ENCODE results near the gene NCAN. TPM values are rescaled to one million over a fixed set of nuclear protein-coding genes. Genes with fewer than 3 reads are reported as not detected.

Gene NCAN
- total RNA-seq, 1 donor from 2014 or later: 0.14 TPM

GRCh38 chr19:19185853-19186740 lies 25.7 kb upstream of the NCAN start:
- Histone ChIP-seq H3K27me3 (ENCODE audit: insufficient read depth, low read length) (no peaks in the 10 kb centered on the region), H3K36me3 (ENCODE audit: insufficient read depth, low read length) (peaks cover 4% of the 10 kb centered on the region), H3K27ac (ENCODE audit: low read depth, low read length) (no peak overlapping the region), H3K4me2 (ENCODE audit: low read length) (no peak overlapping the region), H3K9ac (ENCODE audit: low read length) (no peak overlapping the region), H3K4me3 (ENCODE audit: insufficient read depth, low read depth, low read length) (no peak overlapping the region), H3K4me1 (ENCODE audit: insufficient read depth, low read length) (peaks cover 3% of the 10 kb centered on the region), H2AFZ (ENCODE audit: low read depth, low read length) (no peak overlapping the region), H3K9me3 (ENCODE audit: insufficient read depth, low read depth, low read length) (no peaks in the 10 kb centered on the region), H3K79me2 (ENCODE audit: insufficient read depth, low read length) (peaks cover 26% of the 10 kb centered on the region), H4K20me1 (ENCODE audit: insufficient read depth, low read length) (peaks cover 25% of the 10 kb centered on the region)
- no peaks in the 10 kb centered on the region for H3K27me3 Mint-ChIP-seq (ENCODE audit: low read depth, unreplicated experiment)
- no peaks in the 10 kb centered on the region for H3K9me3 Mint-ChIP-seq (ENCODE audit: unreplicated experiment)
- H3K4me1 Mint-ChIP-seq (ENCODE audit: low read depth, unreplicated experiment): peaks cover 2% of the 10 kb centered on the region
- peaks cover 12% of the 10 kb centered on the region for H3K36me3 Mint-ChIP-seq (ENCODE audit: low read depth, unreplicated experiment)
- no peak overlapping the region for H3K4me3 Mint-ChIP-seq (ENCODE audit: unreplicated experiment)
- FAIRE-seq (no peak), DNase-seq (ENCODE audit: low read depth) (peak; percentile 13)
- TF ChIP-seq EZH2 (IDR thresholded peaks at IDR 0.05; ENCODE audit: insufficient read depth, low read length) (no peak), CTCF (IDR thresholded peaks at IDR 0.05; ENCODE audit: insufficient read depth, low read depth, low read length) (peak; percentile 26)
- no peak overlapping the region for H3K27ac Mint-ChIP-seq (ENCODE audit: unreplicated experiment)

GRCh38 chr19:19186742-19187141 lies 25.0 kb upstream of the NCAN start:
- H4K20me1 ChIP-seq (ENCODE audit: insufficient read depth, low read length): peaks cover 25% of the 10 kb centered on the region
- FAIRE-seq (no peak), DNase-seq (ENCODE audit: low read depth) (no peak)
- TF ChIP-seq EZH2 (IDR thresholded peaks at IDR 0.05; ENCODE audit: insufficient read depth, low read length) (no peak), CTCF (IDR thresholded peaks at IDR 0.05; ENCODE audit: insufficient read depth, low read depth, low read length) (no peak)
- H3K9ac ChIP-seq (ENCODE audit: low read length): no peak overlapping the region
- peaks cover 3% of the 10 kb centered on the region for H3K4me1 Mint-ChIP-seq (ENCODE audit: low read depth, unreplicated experiment)
- H3K36me3 Mint-ChIP-seq (ENCODE audit: low read depth, unreplicated experiment): peaks cover 12% of the 10 kb centered on the region
- H3K4me3 Mint-ChIP-seq (ENCODE audit: unreplicated experiment): no peak overlapping the region
- H3K4me1 ChIP-seq (ENCODE audit: insufficient read depth, low read length): peaks cover 3% of the 10 kb centered on the region
- no peaks in the 10 kb centered on the region for H3K27me3 ChIP-seq (ENCODE audit: insufficient read depth, low read length)
- H2AFZ ChIP-seq (ENCODE audit: low read depth, low read length): no peak overlapping the region
- no peaks in the 10 kb centered on the region for H3K36me3 ChIP-seq (ENCODE audit: insufficient read depth, low read length)
- H3K9me3 ChIP-seq (ENCODE audit: insufficient read depth, low read depth, low read length): no peaks in the 10 kb centered on the region
- H3K27ac ChIP-seq (ENCODE audit: low read depth, low read length): no peak overlapping the region
- no peak overlapping the region for H3K4me2 ChIP-seq (ENCODE audit: low read length)
- no peaks in the 10 kb centered on the region for H3K27me3 Mint-ChIP-seq (ENCODE audit: low read depth, unreplicated experiment)
- H3K79me2 ChIP-seq (ENCODE audit: insufficient read depth, low read length): peaks cover 32% of the 10 kb centered on the region
- no peaks in the 10 kb centered on the region for H3K9me3 Mint-ChIP-seq (ENCODE audit: unreplicated experiment)
- H3K27ac Mint-ChIP-seq (ENCODE audit: unreplicated experiment): no peak overlapping the region
- no peak overlapping the region for H3K4me3 ChIP-seq (ENCODE audit: insufficient read depth, low read depth, low read length)

DNA sequence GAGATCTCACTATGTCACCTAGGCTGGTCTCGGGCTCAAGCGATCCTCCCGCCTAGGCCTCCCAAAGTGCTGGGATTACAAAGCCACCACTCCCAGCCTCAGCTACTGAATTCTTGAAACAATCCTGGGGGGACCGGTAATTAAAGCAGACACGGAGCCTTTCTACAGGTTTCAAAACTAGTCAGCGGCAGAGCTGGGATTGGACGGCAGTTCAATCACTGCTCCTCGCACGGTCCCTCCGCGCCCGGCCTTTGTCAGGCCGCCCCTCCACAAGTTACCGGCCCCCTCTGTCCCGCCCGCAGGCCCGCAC lies 20.0 kb upstream of the NCAN start:
- no peaks in the 10 kb centered on the region for H3K9me3 Mint-ChIP-seq (ENCODE audit: unreplicated experiment)
- H3K27me3 ChIP-seq (ENCODE audit: insufficient read depth, low read length): no peaks in the 10 kb centered on the region
- H3K4me3 ChIP-seq (ENCODE audit: insufficient read depth, low read depth, low read length): peak overlapping the region; percentile 95
- no peaks in the 10 kb centered on the region for H3K36me3 ChIP-seq (ENCODE audit: insufficient read depth, low read length)
- peaks cover 47% of the 10 kb centered on the region for H3K79me2 ChIP-seq (ENCODE audit: insufficient read depth, low read length)
- peak overlapping the region; percentile 91 for H3K27ac Mint-ChIP-seq (ENCODE audit: unreplicated experiment)
- H3K27me3 Mint-ChIP-seq (ENCODE audit: low read depth, unreplicated experiment): no peaks in the 10 kb centered on the region
- H3K4me2 ChIP-seq (ENCODE audit: low read length): peak overlapping the region; percentile 96
- H2AFZ ChIP-seq (ENCODE audit: low read depth, low read length): peak overlapping the region; percentile 99
- FAIRE-seq (no peak), DNase-seq (ENCODE audit: low read depth) (no peak)
- H3K4me1 ChIP-seq (ENCODE audit: insufficient read depth, low read length): peaks cover 9% of the 10 kb centered on the region
- no peaks in the 10 kb centered on the region for H3K9me3 ChIP-seq (ENCODE audit: insufficient read depth, low read depth, low read length)
- peaks cover 26% of the 10 kb centered on the region for H4K20me1 ChIP-seq (ENCODE audit: insufficient read depth, low read length)
- H3K4me1 Mint-ChIP-seq (ENCODE audit: low read depth, unreplicated experiment): peaks cover 11% of the 10 kb centered on the region
- peak overlapping the region; percentile 97 for H3K4me3 Mint-ChIP-seq (ENCODE audit: unreplicated experiment)
- H3K36me3 Mint-ChIP-seq (ENCODE audit: low read depth, unreplicated experiment): peaks cover 2% of the 10 kb centered on the region
- H3K9ac ChIP-seq (ENCODE audit: low read length): peak overlapping the region; percentile 98
- no peak for TF ChIP-seq EZH2 (IDR thresholded peaks at IDR 0.05; ENCODE audit: insufficient read depth, low read length)
- TF ChIP-seq CTCF (IDR thresholded peaks at IDR 0.05; ENCODE audit: insufficient read depth, low read depth, low read length): no peak
- peak overlapping the region; percentile 96 for H3K27ac ChIP-seq (ENCODE audit: low read depth, low read length)

All from astrocyte (in vitro differentiated cells and primary cell).